Skeletal muscle tissue (tissue), 4 donors: ENCODE measurements around the gene LDAH. TPM values are rescaled to one million over a fixed set of nuclear protein-coding genes. Genes with fewer than 3 reads are reported as not detected.

ENCODE experiments used
- H3K27ac ChIP-seq: one replicate; pipeline ENCODE4 v1.7.0; 2013; ENCODE audit warnings: mild to moderate bottlenecking, low read depth, low read length, inconsistent platforms
- H3K27me3 ChIP-seq, 3 donors: one replicate each; pipeline ENCODE4 v1.7.0; 2013; ENCODE audit warnings: low read length in 3 of 3; ENCODE audit not compliant: control insufficient read depth in 3 of 3, insufficient read depth in 3 of 3
- H3K36me3 ChIP-seq, 3 donors: one replicate each; pipeline ENCODE4 v1.7.0; 2013; ENCODE audit warnings: low read length in 3 of 3; ENCODE audit not compliant: control insufficient read depth in 3 of 3, insufficient read depth in 3 of 3
- H3K4me1 ChIP-seq, 3 donors: one replicate each; pipeline ENCODE4 v1.7.0; 2013; ENCODE audit warnings: low read length in 3 of 3, mild to moderate bottlenecking in 3 of 3; ENCODE audit not compliant: control insufficient read depth in 3 of 3, insufficient read depth in 3 of 3
- H3K4me3 ChIP-seq, 3 donors: one replicate each; pipeline ENCODE4 v1.7.0; 2013; ENCODE audit warnings: low read length in 3 of 3
- H3K9ac ChIP-seq, 3 donors: one replicate each; pipeline ENCODE4 v1.7.0; 2013; ENCODE audit warnings: low read length in 3 of 3, mild to moderate bottlenecking in 3 of 3, moderate library complexity in 2 of 3, low read depth in 1 of 3
- H3K9me3 ChIP-seq, 3 donors: one replicate each; pipeline ENCODE4 v1.7.0; 2013; ENCODE audit warnings: low read length in 3 of 3; ENCODE audit not compliant: control insufficient read depth in 3 of 3
- total RNA-seq: library from RNA; depleted of rRNA; stranded (reverse); fragments of >200 nt; gene quantifications from one replicate; pipeline ENCODE4 v1.2.3, GENCODE V29; 2014
- donor health status: Osteomylitis.

The LDAH gene
- total RNA-seq, 1 donor from 2014 or later, result 6.3 TPM

DNA sequence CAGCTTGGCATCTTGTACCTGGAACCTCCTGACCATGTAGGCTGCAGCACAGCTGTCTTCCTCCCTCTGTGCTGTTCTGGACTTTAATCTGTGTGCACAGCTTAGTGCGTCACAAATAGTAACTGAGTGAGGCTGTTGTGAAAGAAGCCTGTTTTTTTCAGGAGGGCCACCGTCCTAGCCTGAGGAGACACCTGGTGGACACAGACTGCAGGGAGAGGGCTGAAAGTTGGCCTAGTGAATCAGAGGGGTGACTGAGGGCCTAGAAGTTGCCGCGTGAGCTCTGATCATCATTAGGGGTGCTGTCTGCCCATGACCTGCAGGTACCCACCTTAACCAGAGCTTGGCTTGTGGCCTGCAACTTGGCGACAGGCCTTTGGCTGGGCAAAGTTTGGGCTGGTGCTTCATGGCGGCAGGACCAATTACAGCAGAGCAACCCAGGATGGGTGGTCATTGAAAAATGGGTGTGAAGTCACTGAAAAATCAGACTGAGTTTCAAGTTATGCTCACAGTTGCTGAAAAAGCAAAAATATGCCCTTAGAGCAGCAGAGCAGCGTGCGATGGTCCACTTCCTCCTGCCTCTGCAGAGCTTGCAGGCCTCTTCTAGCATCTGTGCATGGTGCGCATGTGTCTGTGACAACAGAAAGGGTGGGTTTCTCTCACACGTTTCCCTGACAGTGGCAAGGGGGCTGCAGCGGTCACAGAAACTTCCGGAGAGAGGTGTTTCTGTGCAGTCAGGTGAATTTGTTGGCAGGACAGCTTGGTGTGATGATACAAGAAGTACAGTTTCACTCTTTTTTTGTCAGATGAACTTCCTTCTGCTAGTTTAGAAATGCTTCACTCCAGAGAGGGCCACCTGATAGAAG, 146.3 kb downstream of the LDAH start:
- Histone ChIP-seq H3K27me3 (peaks cover 19 to 27% (median 22%) of the 10 kb centered on the region in 3 donors), H3K27ac (no peak overlapping the region), H3K9me3 (no peaks in the 10 kb centered on the region), H3K4me1 (peaks cover 6 to 19% (median 14%) of the 10 kb centered on the region in 3 donors), H3K9ac (peak overlapping the region in 1 of 3 donors; percentile 16), H3K36me3 (no peaks in the 10 kb centered on the region), H3K4me3 (no peak overlapping the region)

DNA sequence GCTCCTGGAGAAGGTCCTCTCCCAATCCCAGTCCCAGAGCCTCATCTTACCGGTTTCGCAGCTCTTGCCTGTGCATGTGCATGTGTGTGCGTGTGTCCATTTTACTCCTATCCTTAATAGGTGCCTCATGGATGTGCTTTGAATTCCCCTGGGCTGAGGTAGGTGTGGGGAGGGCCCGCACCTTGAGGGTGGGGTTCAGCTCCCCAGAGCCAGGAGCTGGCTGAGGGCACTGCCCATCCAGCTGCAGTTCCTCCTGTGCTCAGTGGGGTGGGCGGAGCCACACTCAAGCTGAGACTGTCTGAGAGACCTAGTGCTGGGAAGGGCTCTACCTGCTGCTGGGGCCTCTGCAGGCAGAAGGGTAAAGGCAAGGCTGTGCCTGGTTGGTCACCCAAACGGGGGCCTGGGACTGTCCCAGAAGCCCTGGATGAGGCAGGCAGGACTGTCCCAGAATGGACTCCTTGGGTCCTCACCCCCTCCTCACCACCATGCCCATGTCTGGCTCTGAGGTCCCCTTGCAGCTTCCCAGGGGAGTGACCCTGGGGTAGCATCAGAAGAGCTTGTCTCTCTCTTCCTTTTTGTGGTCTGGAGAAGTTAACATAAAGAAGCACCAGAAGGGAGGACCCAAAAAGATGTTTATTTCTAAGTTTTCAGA, 147.1 kb downstream of the LDAH start:
- Histone ChIP-seq H3K9ac (no peak overlapping the region), H3K4me3 (no peak overlapping the region), H3K27me3 (peaks cover 26 to 35% (median 30%) of the 10 kb centered on the region in 3 donors), H3K4me1 (peaks cover 6 to 19% (median 14%) of the 10 kb centered on the region in 3 donors), H3K36me3 (no peaks in the 10 kb centered on the region), H3K27ac (no peak overlapping the region), H3K9me3 (no peaks in the 10 kb centered on the region)

DNA sequence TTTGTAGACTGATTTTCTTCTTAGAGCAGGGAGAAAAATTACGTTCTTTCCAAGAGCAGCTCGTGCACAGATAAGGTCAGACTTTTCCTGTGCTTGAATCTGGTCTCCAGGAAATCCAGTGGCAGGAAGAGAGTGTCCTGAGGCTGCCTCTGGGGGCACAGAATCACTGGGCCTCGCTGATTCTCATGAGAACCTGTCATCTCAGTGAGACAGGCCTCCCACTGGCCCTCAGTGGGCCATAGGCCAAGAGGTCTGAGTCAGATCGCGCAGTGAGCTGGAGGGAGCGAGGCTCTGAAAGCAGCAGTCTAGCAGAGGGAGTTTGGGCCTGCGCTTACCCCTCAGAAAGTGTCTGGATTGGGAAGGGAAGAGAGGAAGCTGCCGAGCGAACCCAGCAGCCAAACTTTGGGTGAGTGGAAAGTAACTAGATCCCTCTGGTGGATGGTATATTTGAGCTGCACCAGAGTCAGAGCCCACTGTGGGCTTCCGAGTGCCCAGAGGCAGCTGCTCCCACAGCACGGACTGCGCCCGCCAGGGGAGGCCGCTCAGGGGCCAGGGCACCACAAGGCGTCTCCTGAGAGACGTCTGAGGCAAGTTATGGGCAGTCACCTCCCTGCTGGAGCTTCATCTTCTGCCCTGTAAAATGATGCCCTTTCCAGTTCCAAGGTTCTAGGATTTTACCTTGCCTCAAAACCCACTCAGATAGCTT, 147.8 kb downstream of the LDAH start:
- H3K27ac ChIP-seq, result peak overlapping the region; percentile 12
- H3K9me3 ChIP-seq, result no peaks in the 10 kb centered on the region
- no peaks in the 10 kb centered on the region for H3K36me3 ChIP-seq
- H3K27me3 ChIP-seq, result peaks cover 33 to 41% (median 35%) of the 10 kb centered on the region in 3 donors
- H3K9ac ChIP-seq, result no peak overlapping the region
- H3K4me3 ChIP-seq, result no peak overlapping the region
- H3K4me1 ChIP-seq, result peaks cover 6 to 19% (median 14%) of the 10 kb centered on the region in 3 donors

DNA sequence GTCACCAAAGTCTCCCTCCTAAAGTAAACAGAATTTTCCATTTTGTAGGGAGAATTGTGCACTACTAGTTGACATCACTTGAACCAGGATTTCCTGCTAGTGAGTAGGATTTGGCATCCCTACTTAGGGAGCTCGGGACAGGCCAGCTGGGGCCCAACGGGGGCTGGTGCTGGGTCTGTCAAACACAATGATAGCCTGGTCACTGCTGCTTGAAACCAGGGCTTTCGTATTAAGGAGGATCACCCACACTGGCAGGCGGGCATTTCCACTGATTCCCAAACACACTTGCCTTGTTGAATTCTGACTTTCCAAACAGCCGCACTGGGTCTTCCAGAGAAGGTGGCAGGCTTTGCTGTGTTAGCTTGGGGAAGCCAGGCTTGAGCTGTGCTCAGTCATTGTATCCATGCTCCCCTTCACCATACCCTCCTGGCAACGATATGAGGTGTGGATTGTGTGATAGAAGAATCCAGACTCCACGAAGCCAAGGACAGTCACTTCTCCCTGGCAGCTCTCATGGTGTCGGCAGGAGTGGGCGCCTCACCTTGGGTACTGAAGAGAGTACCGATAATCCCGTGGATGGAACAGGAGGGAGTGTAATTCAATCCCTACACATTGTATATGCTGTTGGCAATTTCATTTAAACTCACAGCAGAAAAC, 148.5 kb downstream of the LDAH start:
- Histone ChIP-seq H3K9ac (no peak overlapping the region), H3K36me3 (no peaks in the 10 kb centered on the region), H3K27me3 (peaks cover 40 to 48% (median 42%) of the 10 kb centered on the region in 3 donors), H3K4me3 (no peak overlapping the region), H3K27ac (no peak overlapping the region), H3K9me3 (no peaks in the 10 kb centered on the region), H3K4me1 (peaks cover 6 to 19% (median 14%) of the 10 kb centered on the region in 3 donors)

DNA sequence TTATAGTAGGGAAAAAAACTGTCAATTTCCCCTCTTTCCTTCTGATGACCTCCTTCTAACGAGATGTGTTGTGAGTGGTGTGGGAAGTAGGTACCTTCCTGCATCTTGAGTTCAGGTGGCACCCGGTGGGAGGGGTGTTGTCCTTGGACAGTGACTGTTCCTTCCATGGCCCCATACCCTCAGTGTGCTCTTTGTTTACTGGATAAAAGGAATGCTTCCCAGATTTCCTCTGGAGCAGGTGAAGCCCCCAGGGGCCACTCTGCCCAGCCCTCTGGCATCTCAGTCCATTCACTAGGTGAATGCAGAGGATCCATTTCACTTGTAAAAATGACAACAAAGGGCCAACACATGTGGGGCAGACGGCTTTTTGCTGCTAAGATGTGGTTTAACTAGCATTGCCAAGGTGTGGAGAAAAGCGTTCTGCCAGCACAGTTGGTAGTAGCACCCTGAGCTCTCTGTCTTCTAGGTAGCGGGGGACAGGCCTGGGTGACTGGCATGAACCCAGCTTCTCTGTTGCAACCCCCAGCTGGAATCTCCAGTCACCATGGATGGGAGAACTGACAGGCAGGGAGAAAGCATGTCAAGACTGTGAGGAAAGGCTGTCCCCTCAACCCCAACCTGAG, 149.1 kb downstream of the LDAH start:
- no peak overlapping the region for H3K4me3 ChIP-seq
- no peak overlapping the region for H3K9ac ChIP-seq
- H3K4me1 ChIP-seq, result peaks cover 6 to 19% (median 14%) of the 10 kb centered on the region in 3 donors
- no peak overlapping the region for H3K27ac ChIP-seq
- peaks cover 46 to 54% (median 48%) of the 10 kb centered on the region in 3 donors for H3K27me3 ChIP-seq
- H3K36me3 ChIP-seq, result no peaks in the 10 kb centered on the region
- H3K9me3 ChIP-seq, result no peaks in the 10 kb centered on the region

DNA sequence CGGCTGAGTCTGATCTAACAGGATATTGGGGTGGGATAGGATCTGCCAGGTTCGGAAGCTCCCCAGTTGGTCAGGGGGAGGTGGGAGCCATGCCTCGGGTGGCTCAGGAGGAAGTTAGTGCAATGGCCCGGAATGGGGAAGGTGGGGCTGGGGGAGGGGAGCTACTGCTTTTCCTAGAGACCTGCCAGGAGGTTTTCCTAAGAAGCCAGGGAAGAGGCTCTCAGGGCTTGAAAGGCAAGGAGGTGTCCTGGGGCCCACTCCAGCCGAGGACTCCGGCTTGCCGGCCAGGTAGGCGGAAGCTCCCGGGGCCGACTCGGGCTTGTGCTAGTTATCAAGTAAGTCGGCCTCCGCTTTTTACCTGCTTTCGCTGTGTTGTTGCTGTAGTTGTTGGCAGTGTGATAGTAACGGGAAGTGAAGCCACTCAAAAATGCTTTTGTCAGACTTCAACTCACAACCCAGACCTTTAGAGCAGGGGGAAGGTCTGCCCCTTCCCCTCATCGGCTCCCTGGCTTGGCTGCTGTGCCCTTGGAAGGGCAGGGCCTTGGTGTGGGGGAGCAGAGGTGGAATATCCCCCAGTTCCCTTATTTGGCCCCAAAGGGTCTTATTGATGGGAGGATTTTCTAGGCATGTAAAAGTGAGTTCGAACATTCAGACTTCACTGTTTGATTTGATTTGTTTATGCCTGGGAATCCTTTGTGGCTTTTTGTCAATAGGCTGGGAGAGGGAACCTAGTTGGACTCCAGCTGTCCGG, 150.5 kb downstream of the LDAH start:
- Histone ChIP-seq H3K9me3 (no peaks in the 10 kb centered on the region), H3K9ac (no peak overlapping the region), H3K27me3 (peaks cover 61 to 68% (median 62%) of the 10 kb centered on the region in 3 donors), H3K4me3 (no peak overlapping the region), H3K36me3 (no peaks in the 10 kb centered on the region), H3K4me1 (peaks cover 9 to 19% (median 9%) of the 10 kb centered on the region in 3 donors), H3K27ac (no peak overlapping the region)

DNA sequence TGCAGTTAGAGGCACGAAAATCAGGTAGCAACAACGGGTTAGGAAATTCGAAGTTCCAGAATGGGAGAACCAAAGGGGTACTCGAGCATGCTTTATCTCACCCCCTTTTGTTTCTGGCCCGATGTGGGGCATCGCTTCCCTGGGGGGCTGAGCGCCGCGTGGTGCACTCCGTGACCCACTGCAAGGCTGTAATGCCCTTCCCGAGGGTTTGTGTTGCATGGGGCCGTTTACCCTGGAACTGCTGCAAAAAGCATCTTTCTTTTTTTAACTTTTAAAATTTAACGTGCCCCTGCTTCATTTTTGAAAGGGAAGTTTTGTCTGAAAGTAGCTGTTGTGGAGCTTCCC, 151.2 kb downstream of the LDAH start:
- H3K27me3 ChIP-seq, result peaks cover 62 to 68% (median 63%) of the 10 kb centered on the region in 3 donors
- H3K27ac ChIP-seq, result no peak overlapping the region
- H3K4me1 ChIP-seq, result peaks cover 9 to 19% (median 11%) of the 10 kb centered on the region in 3 donors

DNA sequence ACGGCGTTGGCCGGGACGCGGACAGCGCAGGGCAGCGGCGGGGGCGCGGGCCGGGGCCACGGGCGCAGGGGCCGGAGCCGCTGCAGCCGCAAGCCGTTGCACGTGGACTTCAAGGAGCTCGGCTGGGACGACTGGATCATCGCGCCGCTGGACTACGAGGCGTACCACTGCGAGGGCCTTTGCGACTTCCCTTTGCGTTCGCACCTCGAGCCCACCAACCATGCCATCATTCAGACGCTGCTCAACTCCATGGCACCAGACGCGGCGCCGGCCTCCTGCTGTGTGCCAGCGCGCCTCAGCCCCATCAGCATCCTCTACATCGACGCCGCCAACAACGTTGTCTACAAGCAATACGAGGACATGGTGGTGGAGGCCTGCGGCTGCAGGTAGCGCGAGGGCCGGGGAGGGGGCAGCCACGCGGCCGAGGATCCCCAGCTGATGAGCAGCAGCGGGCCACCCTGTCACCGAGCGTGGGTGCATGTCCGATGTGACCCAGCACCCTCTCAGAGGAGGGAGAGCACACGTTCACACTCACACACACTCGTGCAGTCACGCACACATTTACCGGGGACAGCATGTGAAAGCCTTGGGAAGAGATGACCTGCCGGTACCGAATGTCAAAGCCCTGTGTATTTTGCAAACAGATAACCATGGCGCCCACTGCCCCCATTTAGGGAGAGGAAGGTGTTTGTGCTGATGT, 151.7 kb downstream of the LDAH start:
- H3K4me1 ChIP-seq, result peaks cover 9 to 16% (median 15%) of the 10 kb centered on the region in 3 donors
- H3K4me3 ChIP-seq, result no peak overlapping the region
- H3K27me3 ChIP-seq, result peaks cover 67 to 71% (median 67%) of the 10 kb centered on the region in 3 donors

More for the DNA sequence above, 151.2 kb downstream of the LDAH start:
- H3K9me3 ChIP-seq, result no peaks in the 10 kb centered on the region
- H3K4me3 ChIP-seq, result no peak overlapping the region
- H3K36me3 ChIP-seq, result no peaks in the 10 kb centered on the region
- H3K9ac ChIP-seq, result no peak overlapping the region

More for the DNA sequence above, 151.7 kb downstream of the LDAH start:
- Histone ChIP-seq H3K9ac (no peak overlapping the region), H3K27ac (no peak overlapping the region), H3K9me3 (no peaks in the 10 kb centered on the region), H3K36me3 (no peaks in the 10 kb centered on the region)
